Adrenal gland (tissue), 5 donors: ENCODE measurements around the gene WDTC1.
"Not testable (repeated sequence)": the region's sequence is repeated elsewhere in the genome, so short reads cannot be mapped to it uniquely, and the experiment has no call there.

ENCODE experiments used
- CTCF ChIP-seq, 6 experiments: fragments of 450-650 bp in 4 of 6; fragments of 200-600 bp in 2 of 6; sonication (generic) in 1 of 6; IDR thresholded peaks; 1 replicate in 5 of 6; 2 replicates in 1 of 6; pipeline versions ENCODE4 v1.5.1 to v1.8.0; 2016 to 2021; ENCODE audit warnings: antibody characterized with exemption in 6 of 6, mild to moderate bottlenecking in 2 of 6, moderate library complexity in 1 of 6
- POLR2A ChIP-seq, 2 donors: fragments of 450-650 bp; IDR thresholded peaks; one replicate each; pipeline ENCODE4 v1.6.1; 2017; ENCODE audit warnings: antibody characterized with exemption in 2 of 2, mild to moderate bottlenecking in 2 of 2, moderate library complexity in 1 of 2
- donor health status: DM: no; HTN: no; CAD: no.

GRCh38 chr1:27289125-27289524 lies 54.7 kb downstream of the WDTC1 start:
- not testable (repeated sequence) for TF ChIP-seq POLR2A, CTCF (IDR thresholded peaks at IDR 0.05)
